Panc1 (cell line): ENCODE measurements around the gene FADD. TPM values are rescaled to one million over a fixed set of nuclear protein-coding genes. Genes with fewer than 3 reads are reported as not detected.

Experiments
- ATAC-seq: fragments of 200-7000 bp; cut with Tn5 transposase; 2 replicates; pipeline ENCODE4 v1.9.1; 2020; ENCODE audit warnings: mild to moderate bottlenecking, moderate library complexity
- BruUV-seq: library from RNA; stranded (reverse); fragments of 400-500 nt; replicated peaks from 2 replicates; lab custom pipeline; 2021; lab: Mats Ljungman, UMichigan
- CTCF ChIA-PET: fragments of 300-600 bp; sonication (Branson Sonifier 250); formaldehyde crosslinking; loops from one replicate; lab custom pipeline; 2022; ENCODE audit warnings: antibody characterized with exemption; lab: Charles Lee
- POLR2A ChIA-PET: fragments of 300-600 bp; sonication (Branson Sonifier 250); formaldehyde crosslinking; loops from one replicate; lab custom pipeline; 2022; ENCODE audit warnings: antibody characterized with exemption; lab: Charles Lee
- DNase-seq: peaks from one replicate; pipeline ENCODE4 v3.0.0-alpha.2; 2010; ENCODE audit warnings: low read depth, low spot score
- H3K27ac ChIP-seq: 2 replicates; pipeline ENCODE4 v1.5.1; 2011; ENCODE audit warnings: mild to moderate bottlenecking, low read length, inconsistent platforms
- H3K27me3 ChIP-seq: fragments of 200-500 bp; sonication (Bioruptor generic); 2 replicates; pipeline ENCODE4 v1.6.0; 2014; ENCODE audit warnings: low read length, inconsistent platforms; ENCODE audit not compliant: control insufficient read depth, insufficient read depth
- H3K36me3 ChIP-seq: fragments of 200-500 bp; sonication (Bioruptor generic); 2 replicates; pipeline ENCODE4 v1.5.1; 2014; ENCODE audit warnings: inconsistent platforms, mild to moderate bottlenecking, low read length, moderate library complexity; ENCODE audit not compliant: control insufficient read depth, insufficient read depth
- H3K4me1 ChIP-seq: 2 replicates; pipeline ENCODE4 v1.5.1; 2011; ENCODE audit warnings: inconsistent platforms, mild to moderate bottlenecking, low read length, moderate library complexity; ENCODE audit not compliant: control insufficient read depth, insufficient read depth
- H3K4me3 ChIP-seq, 2 experiments: 2 replicates each; pipeline ENCODE4 v1.5.1; 2011 to 2012; ENCODE audit warnings: low read depth in 2 of 2, low read length in 2 of 2, mild to moderate bottlenecking in 2 of 2, inconsistent platforms in 1 of 2, moderate library complexity in 1 of 2
- H3K9me3 ChIP-seq: fragments of 200-500 bp; sonication (Bioruptor generic); 2 replicates; pipeline ENCODE4 v1.5.1; 2014; ENCODE audit warnings: low read depth, mild to moderate bottlenecking, inconsistent platforms, low read length, moderate library complexity; ENCODE audit not compliant: control insufficient read depth, insufficient read depth
- POLR2AphosphoS5 ChIP-seq: IDR thresholded peaks from 2 replicates; pipeline ENCODE4 v1.6.1; 2012; ENCODE audit warnings: mild to moderate bottlenecking, low read depth, low read length, moderate library complexity
- SIN3A ChIP-seq: IDR thresholded peaks from 2 replicates; pipeline ENCODE4 v1.6.1; 2012; ENCODE audit warnings: low read depth, mild to moderate bottlenecking, low read length, moderate library complexity, borderline replicate concordance; ENCODE audit not compliant: insufficient read depth
- TCF7L2 ChIP-seq: IDR thresholded peaks from 2 replicates; pipeline ENCODE4 v1.6.1; 2011; ENCODE audit warnings: mild to moderate bottlenecking, low read depth, low read length, inconsistent platforms
- in situ Hi-C: cut with HindIII; loops from 2 replicates; pipeline ENCODE4 v1.10.0; 2016; ENCODE audit warnings: low sequenced_read_pairs, low pct_unique_long_range_greater_than_20kb
- intact Hi-C: fragments of 100-400 bp; cut with micrococcal nuclease; formaldehyde crosslinking; loops from one replicate; pipeline ENCODE4 v1.10.0; 2022; ENCODE audit not compliant: unreplicated experiment
- total RNA-seq: library from RNA; stranded (reverse); gene quantifications from one replicate; pipeline ENCODE4 v1.2.1, GENCODE V29; 2021; ENCODE audit not compliant: unreplicated experiment
- TF ChIP-seq, protein P1 (sequence below), 2 experiments: IDR thresholded peaks; 2 replicates each; pipeline ENCODE4 v1.6.1; 2011 to 2012; ENCODE audit warnings: low read depth in 2 of 2, control low read depth in 1 of 2, low read length in 1 of 2, mild to moderate bottlenecking in 1 of 2, moderate library complexity in 1 of 2; ENCODE audit not compliant: insufficient read depth in 1 of 2
- TF ChIP-seq, protein P2 (sequence below): fragments of 450-650 bp; IDR thresholded peaks from 2 replicates; pipeline ENCODE4 v1.5.1; 2017; ENCODE audit warnings: mild to moderate bottlenecking

Gene FADD
- total RNA-seq, 1 experiment from 2014 or later: 47.3 TPM

DNA sequence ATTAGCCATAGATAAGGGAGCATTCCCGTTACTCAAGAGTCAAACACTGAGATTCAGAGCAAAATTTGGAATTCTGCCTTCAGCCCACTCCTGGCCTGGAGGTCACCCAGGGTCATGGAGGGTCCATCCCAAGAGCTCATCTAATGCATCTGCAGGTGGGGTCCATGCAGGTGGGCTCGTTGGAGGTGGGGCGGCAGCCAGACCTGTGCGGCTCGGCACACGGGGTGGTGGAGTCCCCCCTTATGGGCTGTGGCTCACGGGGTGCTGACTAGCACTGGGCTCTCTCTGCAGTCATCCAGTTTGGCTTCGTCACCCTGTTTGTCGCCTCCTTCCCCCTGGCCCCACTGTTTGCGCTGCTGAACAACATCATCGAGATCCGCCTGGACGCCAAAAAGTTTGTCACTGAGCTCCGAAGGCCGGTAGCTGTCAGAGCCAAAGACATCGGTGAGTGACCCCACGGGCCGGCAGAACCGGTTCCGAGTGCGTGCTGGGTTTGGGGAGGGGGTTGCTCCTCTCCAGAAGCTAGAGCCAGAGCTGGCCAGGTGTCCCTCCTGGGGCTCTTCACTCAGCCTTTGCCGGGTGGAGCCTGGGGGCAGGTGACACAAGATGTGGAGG is 32.4 kb upstream of the FADD start:
- H3K27me3 ChIP-seq: no peaks in the 10 kb centered on the region
- intact Hi-C loops (no loop called here), in situ Hi-C loops (no loop called here)
- TF ChIP-seq, protein P1, sequence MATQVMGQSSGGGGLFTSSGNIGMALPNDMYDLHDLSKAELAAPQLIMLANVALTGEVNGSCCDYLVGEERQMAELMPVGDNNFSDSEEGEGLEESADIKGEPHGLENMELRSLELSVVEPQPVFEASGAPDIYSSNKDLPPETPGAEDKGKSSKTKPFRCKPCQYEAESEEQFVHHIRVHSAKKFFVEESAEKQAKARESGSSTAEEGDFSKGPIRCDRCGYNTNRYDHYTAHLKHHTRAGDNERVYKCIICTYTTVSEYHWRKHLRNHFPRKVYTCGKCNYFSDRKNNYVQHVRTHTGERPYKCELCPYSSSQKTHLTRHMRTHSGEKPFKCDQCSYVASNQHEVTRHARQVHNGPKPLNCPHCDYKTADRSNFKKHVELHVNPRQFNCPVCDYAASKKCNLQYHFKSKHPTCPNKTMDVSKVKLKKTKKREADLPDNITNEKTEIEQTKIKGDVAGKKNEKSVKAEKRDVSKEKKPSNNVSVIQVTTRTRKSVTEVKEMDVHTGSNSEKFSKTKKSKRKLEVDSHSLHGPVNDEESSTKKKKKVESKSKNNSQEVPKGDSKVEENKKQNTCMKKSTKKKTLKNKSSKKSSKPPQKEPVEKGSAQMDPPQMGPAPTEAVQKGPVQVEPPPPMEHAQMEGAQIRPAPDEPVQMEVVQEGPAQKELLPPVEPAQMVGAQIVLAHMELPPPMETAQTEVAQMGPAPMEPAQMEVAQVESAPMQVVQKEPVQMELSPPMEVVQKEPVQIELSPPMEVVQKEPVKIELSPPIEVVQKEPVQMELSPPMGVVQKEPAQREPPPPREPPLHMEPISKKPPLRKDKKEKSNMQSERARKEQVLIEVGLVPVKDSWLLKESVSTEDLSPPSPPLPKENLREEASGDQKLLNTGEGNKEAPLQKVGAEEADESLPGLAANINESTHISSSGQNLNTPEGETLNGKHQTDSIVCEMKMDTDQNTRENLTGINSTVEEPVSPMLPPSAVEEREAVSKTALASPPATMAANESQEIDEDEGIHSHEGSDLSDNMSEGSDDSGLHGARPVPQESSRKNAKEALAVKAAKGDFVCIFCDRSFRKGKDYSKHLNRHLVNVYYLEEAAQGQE (IDR thresholded peaks at IDR 0.05; ENCODE audit: insufficient read depth in 1 of 2, low read depth in 2 of 2, low read length in 1 of 2): no peak
- TF ChIP-seq POLR2AphosphoS5 (no peak), TCF7L2 (no peak), SIN3A (no peak)
- TF ChIP-seq, protein P2, sequence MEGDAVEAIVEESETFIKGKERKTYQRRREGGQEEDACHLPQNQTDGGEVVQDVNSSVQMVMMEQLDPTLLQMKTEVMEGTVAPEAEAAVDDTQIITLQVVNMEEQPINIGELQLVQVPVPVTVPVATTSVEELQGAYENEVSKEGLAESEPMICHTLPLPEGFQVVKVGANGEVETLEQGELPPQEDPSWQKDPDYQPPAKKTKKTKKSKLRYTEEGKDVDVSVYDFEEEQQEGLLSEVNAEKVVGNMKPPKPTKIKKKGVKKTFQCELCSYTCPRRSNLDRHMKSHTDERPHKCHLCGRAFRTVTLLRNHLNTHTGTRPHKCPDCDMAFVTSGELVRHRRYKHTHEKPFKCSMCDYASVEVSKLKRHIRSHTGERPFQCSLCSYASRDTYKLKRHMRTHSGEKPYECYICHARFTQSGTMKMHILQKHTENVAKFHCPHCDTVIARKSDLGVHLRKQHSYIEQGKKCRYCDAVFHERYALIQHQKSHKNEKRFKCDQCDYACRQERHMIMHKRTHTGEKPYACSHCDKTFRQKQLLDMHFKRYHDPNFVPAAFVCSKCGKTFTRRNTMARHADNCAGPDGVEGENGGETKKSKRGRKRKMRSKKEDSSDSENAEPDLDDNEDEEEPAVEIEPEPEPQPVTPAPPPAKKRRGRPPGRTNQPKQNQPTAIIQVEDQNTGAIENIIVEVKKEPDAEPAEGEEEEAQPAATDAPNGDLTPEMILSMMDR: no peak
- ChIA-PET POLR2A (no interaction called here), CTCF (no interaction called here)
- H3K4me1 ChIP-seq: peaks cover 7% of the 10 kb centered on the region; the same call in 1 of the 2 replicates
- H3K4me3 ChIP-seq: no peak overlapping the region
- H3K9me3 ChIP-seq: no peaks in the 10 kb centered on the region
- BruUV-seq: no TSS peak
- ATAC-seq (no peak), DNase-seq (no peak)
- H3K36me3 ChIP-seq: no peaks in the 10 kb centered on the region
- no peak overlapping the region for H3K27ac ChIP-seq

DNA sequence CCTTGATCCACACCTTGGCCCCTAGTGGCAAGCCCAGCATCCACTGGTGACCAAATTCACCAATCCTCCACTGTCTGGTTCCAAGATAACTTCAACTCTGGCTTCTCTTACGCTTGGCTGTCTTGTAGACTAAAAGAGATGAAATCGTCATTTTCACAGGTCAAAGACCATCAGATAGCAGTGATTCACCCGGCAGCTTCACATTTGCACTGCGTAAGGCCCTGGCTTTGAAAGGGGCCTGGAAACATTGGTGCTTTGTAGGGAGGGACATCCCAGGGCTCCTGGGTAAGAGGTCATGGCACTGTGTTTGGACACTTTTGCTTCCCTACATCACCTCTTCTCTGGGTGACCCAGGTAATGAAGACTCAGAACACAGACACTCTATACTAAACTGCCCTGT is 30.1 kb upstream of the FADD start:
- no peaks in the 10 kb centered on the region for H3K9me3 ChIP-seq
- in situ Hi-C loops (no loop called here), intact Hi-C loops (no loop called here)
- TF ChIP-seq, protein P2: no peak
- TF ChIP-seq SIN3A (no peak), TCF7L2 (no peak)
- CTCF ChIA-PET: interaction anchor here (0.6 kb wide), 1 partner anchor 126 kb away, joined by 5 read pairs; no protein-coding TSS in a partner anchor
- BruUV-seq: no TSS peak
- ATAC-seq: no peak
- no peaks in the 10 kb centered on the region for H3K36me3 ChIP-seq
- no peak for DNase-seq
- H3K27ac ChIP-seq: no peak overlapping the region
- no peak overlapping the region for H3K4me3 ChIP-seq
- POLR2A ChIA-PET: no interaction called here
- H3K27me3 ChIP-seq: no peaks in the 10 kb centered on the region
- H3K4me1 ChIP-seq: peaks cover 7% of the 10 kb centered on the region; the same call in 1 of the 2 replicates
